ENCODE data around the gene MYF5.

MYF5 gene

GRCh38 chr12:80698847-80699542 is 17.7 kb upstream of the MYF5 start:
- H3K27ac Mint-ChIP-seq: no peak overlapping the region
- no peaks in the 10 kb centered on the region for H3K36me3 Mint-ChIP-seq
- no peak for DNase-seq
- ATAC-seq (replicated peaks): no peak
- H3K4me1 Mint-ChIP-seq: peaks cover 0 to 3% of the 10 kb centered on the region in 2 donors
- H3K27me3 Mint-ChIP-seq: no peaks in the 10 kb centered on the region
- no peaks in the 10 kb centered on the region for H3K9me3 Mint-ChIP-seq
- no peak overlapping the region for H3K4me3 Mint-ChIP-seq

- H3K27ac Mint-ChIP-seq: no peak overlapping the region
- H3K27me3 Mint-ChIP-seq: no peaks in the 10 kb centered on the region
- no peaks in the 10 kb centered on the region for H3K9me3 Mint-ChIP-seq
- DNase-seq: no peak
- no peaks in the 10 kb centered on the region for H3K36me3 Mint-ChIP-seq
- H3K4me3 Mint-ChIP-seq: no peak overlapping the region
- ATAC-seq (replicated peaks): no peak
- peaks cover 0 to 3% of the 10 kb centered on the region in 2 donors for H3K4me1 Mint-ChIP-seq
These were observed 16.4 kb upstream of the MYF5 start for GRCh38 chr12:80700327-80700726.

- Mint-ChIP-seq H3K4me1 (peaks cover 0 to 3% of the 10 kb centered on the region in 2 donors), H3K27me3 (no peaks in the 10 kb centered on the region), H3K36me3 (no peaks in the 10 kb centered on the region), H3K9me3 (no peaks in the 10 kb centered on the region), H3K4me3 (no peak overlapping the region), H3K27ac (no peak overlapping the region)
- DNase-seq: no peak
- ATAC-seq (replicated peaks): no peak
These were observed 15.3 kb upstream of the MYF5 start for GRCh38 chr12:80701388-80701787.

GRCh38 chr12:80702889-80703805 is 13.6 kb upstream of the MYF5 start:
- Mint-ChIP-seq H3K4me3 (no peak overlapping the region), H3K27ac (no peak overlapping the region), H3K4me1 (peaks cover 0 to 3% of the 10 kb centered on the region in 2 donors), H3K27me3 (peaks cover 5 to 15% of the 10 kb centered on the region in 2 donors), H3K36me3 (no peaks in the 10 kb centered on the region), H3K9me3 (no peaks in the 10 kb centered on the region)
- ATAC-seq (replicated peaks) (no peak), DNase-seq (no peak)

- peaks cover 0 to 2% of the 10 kb centered on the region in 2 donors for H3K9me3 Mint-ChIP-seq
- no peak for DNase-seq
- no peak for ATAC-seq (replicated peaks)
- H3K4me1 Mint-ChIP-seq: peaks cover 4 to 6% of the 10 kb centered on the region in 2 donors
- H3K36me3 Mint-ChIP-seq: no peaks in the 10 kb centered on the region
- peaks cover 13 to 27% of the 10 kb centered on the region in 2 donors for H3K27me3 Mint-ChIP-seq
- H3K27ac Mint-ChIP-seq: no peak overlapping the region
- no peak overlapping the region for H3K4me3 Mint-ChIP-seq
These were observed 12.3 kb upstream of the MYF5 start for GRCh38 chr12:80704420-80704819.

GRCh38 chr12:80707126-80707829 is 9.4 kb upstream of the MYF5 start, which contains the start of gene MYF6:
Gene MYF6 (plus strand): TSS chr12:80707634. CDS start chr12:80707720, 86 bp downstream.
- Mint-ChIP-seq H3K9me3 (peaks cover 0 to 2% of the 10 kb centered on the region in 2 donors), H3K4me1 (peaks cover 6% of the 10 kb centered on the region in 2 donors), H3K36me3 (no peaks in the 10 kb centered on the region), H3K27me3 (peaks cover 27 to 37% of the 10 kb centered on the region in 2 donors), H3K27ac (no peak within 1 kb of the TSS), H3K4me3 (no peak within 1 kb of the TSS)
- ATAC-seq (replicated peaks) (no peak), DNase-seq (no peak)

- H3K27ac Mint-ChIP-seq: no peak overlapping the region
- ATAC-seq (replicated peaks): no peak
- H3K9me3 Mint-ChIP-seq: peaks cover 0 to 2% of the 10 kb centered on the region in 2 donors
- no peak for DNase-seq
- H3K27me3 Mint-ChIP-seq: peaks cover 27 to 42% of the 10 kb centered on the region in 2 donors
- no peaks in the 10 kb centered on the region for H3K36me3 Mint-ChIP-seq
- no peak overlapping the region for H3K4me3 Mint-ChIP-seq
- H3K4me1 Mint-ChIP-seq: peaks cover 6% of the 10 kb centered on the region in 2 donors
These were observed 8.9 kb upstream of the MYF5 start for GRCh38 chr12:80707830-80708258.

- ATAC-seq (replicated peaks) (no peak), DNase-seq (no peak)
- Mint-ChIP-seq H3K27me3 (peaks cover 27 to 42% of the 10 kb centered on the region in 2 donors), H3K36me3 (no peaks in the 10 kb centered on the region), H3K27ac (no peak overlapping the region), H3K9me3 (peaks cover 0 to 2% of the 10 kb centered on the region in 2 donors), H3K4me3 (no peak overlapping the region), H3K4me1 (peaks cover 3 to 6% of the 10 kb centered on the region in 2 donors)
These were observed 8.3 kb upstream of the MYF5 start for GRCh38 chr12:80708259-80708974.

GRCh38 chr12:80708975-80709328 is 7.8 kb upstream of the MYF5 start:
- no peak overlapping the region for H3K27ac Mint-ChIP-seq
- peaks cover 0 to 2% of the 10 kb centered on the region in 2 donors for H3K9me3 Mint-ChIP-seq
- H3K4me1 Mint-ChIP-seq: peaks cover 3 to 6% of the 10 kb centered on the region in 2 donors
- H3K36me3 Mint-ChIP-seq: no peaks in the 10 kb centered on the region
- ATAC-seq (replicated peaks) (no peak), DNase-seq (no peak)
- H3K27me3 Mint-ChIP-seq: peaks cover 31 to 47% of the 10 kb centered on the region in 2 donors
- H3K4me3 Mint-ChIP-seq: no peak overlapping the region

- ATAC-seq (replicated peaks): no peak
- Mint-ChIP-seq H3K27ac (no peak overlapping the region), H3K4me3 (no peak overlapping the region), H3K9me3 (peaks cover 0 to 2% of the 10 kb centered on the region in 2 donors), H3K27me3 (peaks cover 42 to 58% of the 10 kb centered on the region in 2 donors), H3K36me3 (no peaks in the 10 kb centered on the region), H3K4me1 (peaks cover 3 to 6% of the 10 kb centered on the region in 2 donors)
- no peak for DNase-seq
These were observed 6.6 kb upstream of the MYF5 start for GRCh38 chr12:80709811-80710726.

- peaks cover 2% of the 10 kb centered on the region in 2 donors for H3K9me3 Mint-ChIP-seq
- ATAC-seq (replicated peaks) (no peak), DNase-seq (no peak)
- peaks cover 47 to 63% of the 10 kb centered on the region in 2 donors for H3K27me3 Mint-ChIP-seq
- H3K4me1 Mint-ChIP-seq: peaks cover 3 to 6% of the 10 kb centered on the region in 2 donors
- H3K36me3 Mint-ChIP-seq: no peaks in the 10 kb centered on the region
- H3K27ac Mint-ChIP-seq: no peak overlapping the region
- no peak overlapping the region for H3K4me3 Mint-ChIP-seq
These were observed 5.8 kb upstream of the MYF5 start for GRCh38 chr12:80710727-80711449.

- H3K4me1 Mint-ChIP-seq: peaks cover 3 to 6% of the 10 kb centered on the region in 2 donors
- no peak for DNase-seq
- no peak for ATAC-seq (replicated peaks)
- no peaks in the 10 kb centered on the region for H3K36me3 Mint-ChIP-seq
- peaks cover 2 to 3% of the 10 kb centered on the region in 2 donors for H3K9me3 Mint-ChIP-seq
- no peak overlapping the region for H3K4me3 Mint-ChIP-seq
- H3K27ac Mint-ChIP-seq: no peak overlapping the region
- peaks cover 49 to 71% of the 10 kb centered on the region in 2 donors for H3K27me3 Mint-ChIP-seq
These were observed 4.8 kb upstream of the MYF5 start for GRCh38 chr12:80711866-80712265.
